HG03108 (cell line): ENCODE measurements around the gene RFNG.
A peak's percentile ranks its signal among the peaks of the same experiment; 100 is the strongest.

Experiments used
- ATAC-seq: cut with Tn5 transposase; IDR thresholded peaks from one replicate; pipeline ENCODE4 v1.9.1; 2021; ENCODE audit warnings: moderate library complexity; ENCODE audit not compliant: unreplicated experiment

Gene RFNG

GRCh38 chr17:82078433-82078832 is 26.8 kb upstream of the RFNG start:
- ATAC-seq: no peak

GRCh38 chr17:82077617-82078358 is 26.2 kb upstream of the RFNG start:
- ATAC-seq: no peak

- no peak for ATAC-seq
These were observed 25.4 kb upstream of the RFNG start for GRCh38 chr17:82076785-82077591.

GRCh38 chr17:82076018-82076784 is 24.6 kb upstream of the RFNG start:
- no peak for ATAC-seq

GRCh38 chr17:82073446-82073845 is 21.8 kb upstream of the RFNG start:
- no peak for ATAC-seq

GRCh38 chr17:82072827-82073226 is 21.2 kb upstream of the RFNG start:
- no peak for ATAC-seq

GRCh38 chr17:82070611-82071010 is 19.0 kb upstream of the RFNG start:
- no peak for ATAC-seq

- peak; percentile 60 for ATAC-seq
These were observed 14.2 kb upstream of the RFNG start, which contains the start of gene DUS1L for GRCh38 chr17:82065638-82066303. DUS1L (minus strand) TSS chr17:82065804; CDS start chr17:82065059, 745 bp downstream.

- ATAC-seq: no peak
These were observed 13.6 kb upstream of the RFNG start for GRCh38 chr17:82065193-82065637.

GRCh38 chr17:82064433-82065192 is 13.0 kb upstream of the RFNG start:
- ATAC-seq: no peak

- ATAC-seq: no peak
These were observed 12.1 kb upstream of the RFNG start for GRCh38 chr17:82063424-82064415.

GRCh38 chr17:82062984-82063368 is 11.4 kb upstream of the RFNG start:
- ATAC-seq: no peak

- ATAC-seq: no peak
These were observed 10.7 kb upstream of the RFNG start for GRCh38 chr17:82062076-82062983.

- no peak for ATAC-seq
These were observed 9.7 kb upstream of the RFNG start for GRCh38 chr17:82061047-82061925.

- no peak for ATAC-seq
These were observed 9.0 kb upstream of the RFNG start for GRCh38 chr17:82060614-82061013.

- ATAC-seq: no peak
These were observed 8.4 kb upstream of the RFNG start for GRCh38 chr17:82060001-82060380.
